WTC11 (cell line): Measurements from ENCODE around the gene TMPRSS2. TPM values are rescaled to one million over a fixed set of nuclear protein-coding genes. Genes with fewer than 3 reads are reported as not detected.

Source experiments
- ATAC-seq: fragments of 200-7000 bp; cut with Tn5 transposase; 2 replicates; pipeline ENCODE4 v1.10.0; 2021; ENCODE audit warnings: mild to moderate bottlenecking, moderate library complexity
- CTCF ChIA-PET: fragments of 300-600 bp; sonication (Branson Sonifier 250); formaldehyde crosslinking; loops from one replicate; lab custom pipeline; 2021; ENCODE audit warnings: antibody characterized with exemption; lab: Charles Lee
- POLR2A ChIA-PET: fragments of 350-600 bp; sonication (Branson Sonifier 250); formaldehyde crosslinking; loops from one replicate; lab custom pipeline; 2021; ENCODE audit warnings: antibody characterized with exemption; lab: Charles Lee
- DNase-seq: peaks from one replicate; pipeline ENCODE4 v3.0.0; 2021; ENCODE audit warnings: low spot score
- H3K27ac Mint-ChIP-seq: 2 replicates; pipeline ENCODE4 v1.8.0; 2021; ENCODE audit warnings: mixed read lengths
- H3K27me3 Mint-ChIP-seq: 2 replicates; pipeline ENCODE4 v1.8.0; 2021; ENCODE audit warnings: low read depth, mild to moderate bottlenecking, moderate library complexity, mixed read lengths
- H3K36me3 Mint-ChIP-seq: 2 replicates; pipeline ENCODE4 v1.8.0; 2021; ENCODE audit warnings: mixed read lengths
- H3K4me1 Mint-ChIP-seq: 2 replicates; pipeline ENCODE4 v1.8.0; 2022; ENCODE audit warnings: mixed read lengths
- H3K4me3 Mint-ChIP-seq: 2 replicates; pipeline ENCODE4 v1.8.0; 2021; ENCODE audit warnings: mild to moderate bottlenecking, moderate library complexity, mixed read lengths
- H3K9me3 Mint-ChIP-seq: 2 replicates; pipeline ENCODE4 v1.8.0; 2021; ENCODE audit warnings: mixed read lengths
- CTCF ChIP-seq: fragments of 200-600 bp; IDR thresholded peaks from 2 replicates; pipeline ENCODE4 v1.8.0; 2022; ENCODE audit warnings: antibody characterized with exemption
- FOXK1 ChIP-seq: sonication (generic); formaldehyde crosslinking; IDR thresholded peaks from 2 replicates; pipeline ENCODE4 v1.8.0; 2022; ENCODE audit warnings: mild to moderate bottlenecking, moderate library complexity, missing genetic modification reagents
- GABPB1 ChIP-seq: sonication (generic); formaldehyde crosslinking; IDR thresholded peaks from 2 replicates; pipeline ENCODE4 v1.8.1; 2023; ENCODE audit warnings: mild to moderate bottlenecking, missing genetic modification reagents
- IRF2 ChIP-seq: sonication (generic); formaldehyde crosslinking; IDR thresholded peaks from 2 replicates; pipeline ENCODE4 v1.8.0; 2022; ENCODE audit warnings: low read depth, missing genetic modification reagents, borderline replicate concordance
- JUN ChIP-seq: sonication (generic); formaldehyde crosslinking; IDR thresholded peaks from 2 replicates; pipeline ENCODE4 v1.8.0; 2023; ENCODE audit warnings: mild to moderate bottlenecking, missing genetic modification reagents
- KAT7 ChIP-seq: sonication (generic); formaldehyde crosslinking; IDR thresholded peaks from 2 replicates; pipeline ENCODE4 v1.8.1; 2023; ENCODE audit warnings: missing genetic modification reagents, mild to moderate bottlenecking, borderline replicate concordance
- SP1 ChIP-seq: sonication (generic); formaldehyde crosslinking; conservative IDR thresholded peaks from 2 replicates; pipeline ENCODE4 v1.8.1; 2022; ENCODE audit warnings: missing genetic modification reagents
- TCF7 ChIP-seq: sonication (generic); formaldehyde crosslinking; IDR thresholded peaks from 2 replicates; pipeline ENCODE4 v1.8.0; 2022; ENCODE audit warnings: mild to moderate bottlenecking, low read depth, missing genetic modification reagents, moderate library complexity
- TEAD4 ChIP-seq: sonication (generic); formaldehyde crosslinking; IDR thresholded peaks from 2 replicates; pipeline ENCODE4 v1.8.0; 2022; ENCODE audit warnings: mild to moderate bottlenecking, missing genetic modification reagents
- ZBTB21 ChIP-seq: sonication (generic); formaldehyde crosslinking; IDR thresholded peaks from 2 replicates; pipeline ENCODE4 v1.8.1; 2023; ENCODE audit warnings: mild to moderate bottlenecking, missing genetic modification reagents, borderline replicate concordance
- ZMAT4 ChIP-seq: fragments of 250-450 bp; sonication (Bioruptor Pico); IDR thresholded peaks from 2 replicates; pipeline ENCODE4 v1.9.0; 2021; ENCODE audit warnings: mild to moderate bottlenecking
- ZNF121 ChIP-seq: sonication (generic); formaldehyde crosslinking; IDR thresholded peaks from 2 replicates; pipeline ENCODE4 v1.8.0; 2023; ENCODE audit warnings: missing genetic modification reagents
- ZNF263 ChIP-seq: sonication (generic); formaldehyde crosslinking; IDR thresholded peaks from 2 replicates; pipeline ENCODE4 v1.8.1; 2022; ENCODE audit warnings: low read depth, mild to moderate bottlenecking, moderate library complexity, missing genetic modification reagents
- ZNF317 ChIP-seq: sonication (generic); formaldehyde crosslinking; IDR thresholded peaks from 2 replicates; pipeline ENCODE4 v1.8.1; 2023; ENCODE audit warnings: low read depth, mild to moderate bottlenecking, moderate library complexity, missing genetic modification reagents, borderline replicate concordance
- ZNF416 ChIP-seq: fragments of 250-450 bp; sonication (Bioruptor Pico); IDR thresholded peaks from 2 replicates; pipeline ENCODE4 v1.9.0; 2021; ENCODE audit warnings: mild to moderate bottlenecking, inconsistent platforms
- ZNF671 ChIP-seq: fragments of 250-450 bp; sonication (Bioruptor Pico); IDR thresholded peaks from 2 replicates; pipeline ENCODE4 v1.8.0; 2021; ENCODE audit warnings: mild to moderate bottlenecking
- total RNA-seq: library from RNA; stranded (reverse); gene quantifications from 3 replicates; pipeline ENCODE4 v1.2.3, GENCODE V29; 2021
- TF ChIP-seq, protein P1 (sequence below): sonication (generic); formaldehyde crosslinking; conservative IDR thresholded peaks from 2 replicates; pipeline ENCODE4 v1.8.1; 2022; ENCODE audit warnings: mild to moderate bottlenecking, missing genetic modification reagents
- TF ChIP-seq, protein P2 (sequence below): sonication (generic); formaldehyde crosslinking; IDR thresholded peaks from 2 replicates; pipeline ENCODE4 v1.8.1; 2023; ENCODE audit warnings: mild to moderate bottlenecking, missing genetic modification reagents
- TF ChIP-seq, protein P3 (sequence below): sonication (generic); formaldehyde crosslinking; IDR thresholded peaks from 2 replicates; pipeline ENCODE4 v1.8.0; 2023; ENCODE audit warnings: mild to moderate bottlenecking, missing genetic modification reagents

Gene TMPRSS2
- total RNA-seq, 1 experiment from 2014 or later: 8.5 TPM

GRCh38 chr21:41523175-41523574, 15.2 kb upstream of the TMPRSS2 start:
- no peaks in the 10 kb centered on the region for H3K27me3 Mint-ChIP-seq
- no peak for TF ChIP-seq ZNF121
- TF ChIP-seq, protein P1, sequence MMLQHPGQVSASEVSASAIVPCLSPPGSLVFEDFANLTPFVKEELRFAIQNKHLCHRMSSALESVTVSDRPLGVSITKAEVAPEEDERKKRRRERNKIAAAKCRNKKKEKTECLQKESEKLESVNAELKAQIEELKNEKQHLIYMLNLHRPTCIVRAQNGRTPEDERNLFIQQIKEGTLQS (CRISPR knock-in tag): no peak
- peaks cover 18% of the 10 kb centered on the region for H3K9me3 Mint-ChIP-seq
- ChIA-PET CTCF (no interaction called here), POLR2A (no interaction called here)
- no peak overlapping the region for H3K4me3 Mint-ChIP-seq
- H3K27ac Mint-ChIP-seq: no peak overlapping the region
- DNase-seq: no peak
- no peaks in the 10 kb centered on the region for H3K4me1 Mint-ChIP-seq
- no peaks in the 10 kb centered on the region for H3K36me3 Mint-ChIP-seq
- ATAC-seq: no peak

GRCh38 chr21:41521489-41522027, 13.6 kb upstream of the TMPRSS2 start:
- ATAC-seq: no peak
- 0 out of 2 replicates have a peak, but pooled peaks cover 2% of the 10 kb centered on the region for H3K36me3 Mint-ChIP-seq
- ChIA-PET POLR2A (no interaction called here), CTCF (no interaction called here)
- no peak for DNase-seq
- H3K4me1 Mint-ChIP-seq: no peaks in the 10 kb centered on the region
- no peaks in the 10 kb centered on the region for H3K27me3 Mint-ChIP-seq
- peaks cover 20% of the 10 kb centered on the region for H3K9me3 Mint-ChIP-seq
- H3K4me3 Mint-ChIP-seq: no peak overlapping the region
- H3K27ac Mint-ChIP-seq: no peak overlapping the region
- TF ChIP-seq SP1 (CRISPR knock-in tag) (no peak), ZBTB21 (CRISPR knock-in tag) (no peak), ZNF671 (no peak), TEAD4 (CRISPR knock-in tag) (no peak), ZNF263 (no peak), TCF7 (CRISPR knock-in tag) (no peak), ZNF317 (CRISPR knock-in tag) (no peak)
- TF ChIP-seq, protein P2, sequence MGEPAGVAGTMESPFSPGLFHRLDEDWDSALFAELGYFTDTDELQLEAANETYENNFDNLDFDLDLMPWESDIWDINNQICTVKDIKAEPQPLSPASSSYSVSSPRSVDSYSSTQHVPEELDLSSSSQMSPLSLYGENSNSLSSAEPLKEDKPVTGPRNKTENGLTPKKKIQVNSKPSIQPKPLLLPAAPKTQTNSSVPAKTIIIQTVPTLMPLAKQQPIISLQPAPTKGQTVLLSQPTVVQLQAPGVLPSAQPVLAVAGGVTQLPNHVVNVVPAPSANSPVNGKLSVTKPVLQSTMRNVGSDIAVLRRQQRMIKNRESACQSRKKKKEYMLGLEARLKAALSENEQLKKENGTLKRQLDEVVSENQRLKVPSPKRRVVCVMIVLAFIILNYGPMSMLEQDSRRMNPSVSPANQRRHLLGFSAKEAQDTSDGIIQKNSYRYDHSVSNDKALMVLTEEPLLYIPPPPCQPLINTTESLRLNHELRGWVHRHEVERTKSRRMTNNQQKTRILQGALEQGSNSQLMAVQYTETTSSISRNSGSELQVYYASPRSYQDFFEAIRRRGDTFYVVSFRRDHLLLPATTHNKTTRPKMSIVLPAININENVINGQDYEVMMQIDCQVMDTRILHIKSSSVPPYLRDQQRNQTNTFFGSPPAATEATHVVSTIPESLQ (CRISPR knock-in tag): no peak
- TF ChIP-seq, protein P3, sequence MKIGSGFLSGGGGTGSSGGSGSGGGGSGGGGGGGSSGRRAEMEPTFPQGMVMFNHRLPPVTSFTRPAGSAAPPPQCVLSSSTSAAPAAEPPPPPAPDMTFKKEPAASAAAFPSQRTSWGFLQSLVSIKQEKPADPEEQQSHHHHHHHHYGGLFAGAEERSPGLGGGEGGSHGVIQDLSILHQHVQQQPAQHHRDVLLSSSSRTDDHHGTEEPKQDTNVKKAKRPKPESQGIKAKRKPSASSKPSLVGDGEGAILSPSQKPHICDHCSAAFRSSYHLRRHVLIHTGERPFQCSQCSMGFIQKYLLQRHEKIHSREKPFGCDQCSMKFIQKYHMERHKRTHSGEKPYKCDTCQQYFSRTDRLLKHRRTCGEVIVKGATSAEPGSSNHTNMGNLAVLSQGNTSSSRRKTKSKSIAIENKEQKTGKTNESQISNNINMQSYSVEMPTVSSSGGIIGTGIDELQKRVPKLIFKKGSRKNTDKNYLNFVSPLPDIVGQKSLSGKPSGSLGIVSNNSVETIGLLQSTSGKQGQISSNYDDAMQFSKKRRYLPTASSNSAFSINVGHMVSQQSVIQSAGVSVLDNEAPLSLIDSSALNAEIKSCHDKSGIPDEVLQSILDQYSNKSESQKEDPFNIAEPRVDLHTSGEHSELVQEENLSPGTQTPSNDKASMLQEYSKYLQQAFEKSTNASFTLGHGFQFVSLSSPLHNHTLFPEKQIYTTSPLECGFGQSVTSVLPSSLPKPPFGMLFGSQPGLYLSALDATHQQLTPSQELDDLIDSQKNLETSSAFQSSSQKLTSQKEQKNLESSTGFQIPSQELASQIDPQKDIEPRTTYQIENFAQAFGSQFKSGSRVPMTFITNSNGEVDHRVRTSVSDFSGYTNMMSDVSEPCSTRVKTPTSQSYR (CRISPR knock-in tag): no peak

GRCh38 chr21:41520560-41521442, 12.8 kb upstream of the TMPRSS2 start:
- ATAC-seq (no peak), DNase-seq (no peak)
- Mint-ChIP-seq H3K27me3 (no peaks in the 10 kb centered on the region), H3K27ac (no peak overlapping the region), H3K36me3 (0 out of 2 replicates have a peak, but pooled peaks cover 4% of the 10 kb centered on the region), H3K4me1 (no peaks in the 10 kb centered on the region), H3K4me3 (no peak overlapping the region), H3K9me3 (peaks cover 28% of the 10 kb centered on the region)
- ChIA-PET POLR2A (no interaction called here), CTCF (interaction anchor here (0.7 kb wide), 1 partner anchor 225 kb away, joined by 3 read pairs; no protein-coding TSS in a partner anchor)
- TF ChIP-seq KAT7: no peak
- TF ChIP-seq, protein P1 (CRISPR knock-in tag): no peak
- no peak for TF ChIP-seq CTCF
- TF ChIP-seq IRF2 (CRISPR knock-in tag): no peak
- no peak for TF ChIP-seq SP1 (CRISPR knock-in tag)
- TF ChIP-seq, protein P3 (CRISPR knock-in tag): no peak
- no peak for TF ChIP-seq GABPB1
- no peak for TF ChIP-seq FOXK1 (CRISPR knock-in tag)
- TF ChIP-seq ZMAT4 (CRISPR knock-in tag): no peak
- TF ChIP-seq ZNF416: no peak
- no peak for TF ChIP-seq ZNF671
- TF ChIP-seq ZBTB21 (CRISPR knock-in tag): no peak
- TF ChIP-seq JUN: no peak
